Prostate gland (tissue), 2 donors: Measurements from ENCODE around the gene USP13. TPM values are rescaled to one million over a fixed set of nuclear protein-coding genes. Genes with fewer than 3 reads are reported as not detected.
A peak's percentile ranks its signal among the peaks of the same experiment; 100 is the strongest.
"Not testable (repeated sequence)": the region's sequence is repeated elsewhere in the genome, so short reads cannot be mapped to it uniquely, and the experiment has no call there.

Experiments
- DNase-seq: peaks from one replicate; pipeline ENCODE4 v3.0.0-alpha.2; 2019; ENCODE audit warnings: low spot score
- H3K27ac ChIP-seq, 2 donors: fragments of 200-600 bp; sonication (generic); 2 replicates each; pipeline ENCODE4 v1.5.1; 2017 to 2019
- H3K27me3 ChIP-seq: fragments of 200-600 bp; sonication (generic); replicated peaks from 2 replicates; pipeline ENCODE4 v1.5.1; 2019; ENCODE audit not compliant: insufficient read depth
- H3K36me3 ChIP-seq, 2 donors: fragments of 200-600 bp; sonication (generic); 1 replicate in 1 of 2; 2 replicates in 1 of 2; pipeline versions ENCODE4 v1.5.1 to v1.8.1; 2017 to 2019
- H3K4me1 ChIP-seq: fragments of 200-600 bp; sonication (generic); replicated peaks from 2 replicates; pipeline ENCODE4 v1.5.1; 2019
- H3K4me3 ChIP-seq, 2 donors: fragments of 200-600 bp; sonication (generic); 2 replicates each; pipeline ENCODE4 v1.5.1; 2017 to 2019
- H3K9me3 ChIP-seq: fragments of 200-600 bp; sonication (generic); 2 replicates; pipeline ENCODE4 v1.5.1; 2017
- CTCF ChIP-seq, 4 experiments: fragments of 200-600 bp in 2 of 4; fragments of 450-650 bp in 2 of 4; sonication (generic) in 2 of 4; IDR thresholded peaks; 1 replicate in 3 of 4; 2 replicates in 1 of 4; pipeline ENCODE4 v1.5.1; 2016 to 2019; ENCODE audit warnings: antibody characterized with exemption in 4 of 4, mild to moderate bottlenecking in 2 of 4, moderate library complexity in 2 of 4
- POLR2A ChIP-seq: fragments of 450-650 bp; IDR thresholded peaks from one replicate; pipeline ENCODE4 v1.6.1; 2016; ENCODE audit warnings: antibody characterized with exemption, mild to moderate bottlenecking
- POLR2AphosphoS5 ChIP-seq: sonication (generic); formaldehyde crosslinking; IDR thresholded peaks from one replicate; pipeline ENCODE4 v1.6.1; 2017; ENCODE audit warnings: antibody characterized with exemption
- WGBS: methylation state at CpG from one replicate; pipeline ENCODE4 v1.1.5; 2018; 5-methylcytosine and 5-hydroxymethylcytosine counted together
- intact Hi-C: fragments of 100-400 bp; cut with DNase I; formaldehyde crosslinking; loops from one replicate; pipeline ENCODE4 v1.14.2; 2022
- total RNA-seq, 2 donors: library from RNA; depleted of rRNA; stranded (reverse); fragments of >200 nt; gene quantifications; one replicate each; pipeline ENCODE4 v1.1.0, GENCODE V29; 2016

Gene USP13
- total RNA-seq, 2 donors from 2014 or later = 11.7 to 52.6 TPM

GRCh38 chr3:179681492-179682263 lies 28.8 kb downstream of the USP13 start:
- no peak overlapping the region for H3K27ac ChIP-seq
- H3K36me3 ChIP-seq = no peaks in the 10 kb centered on the region
- no peaks in the 10 kb centered on the region for H3K27me3 ChIP-seq
- no peaks in the 10 kb centered on the region for H3K4me1 ChIP-seq
- TF ChIP-seq POLR2A (no peak), CTCF (IDR thresholded peaks at IDR 0.05) (no peak), POLR2AphosphoS5 (no peak)
- intact Hi-C loops = no loop called here
- H3K4me3 ChIP-seq = no peak overlapping the region
- no peak for DNase-seq
- WGBS = 62% methylated on average over 21 of the region's 21 CpGs
- H3K9me3 ChIP-seq = no peaks in the 10 kb centered on the region

- Histone ChIP-seq H3K27ac (no peak overlapping the region), H3K27me3 (no peaks in the 10 kb centered on the region), H3K4me3 (no peak overlapping the region), H3K9me3 (no peaks in the 10 kb centered on the region), H3K36me3 (no peaks in the 10 kb centered on the region), H3K4me1 (no peaks in the 10 kb centered on the region)
- no peak for DNase-seq
- TF ChIP-seq POLR2AphosphoS5 (no peak), POLR2A (no peak), CTCF (IDR thresholded peaks at IDR 0.05) (no peak)
- intact Hi-C loops = no loop called here
- 58% methylated on average over 4 of the region's 4 CpGs for whole genome bisulfite sequencing
Observed at GRCh38 chr3:179682426-179683080, 29.7 kb downstream of the USP13 start.

- DNase-seq, H3K27ac ChIP-seq, intact Hi-C loops, H3K27me3 ChIP-seq, H3K36me3 ChIP-seq, H3K4me1 ChIP-seq, H3K4me3 ChIP-seq, H3K9me3 ChIP-seq: not testable (repeated sequence)
- 85% methylated on average over 5 of the region's 5 CpGs for WGBS
Observed at GRCh38 chr3:179683286-179683685, 30.4 kb downstream of the USP13 start.

- Histone ChIP-seq H3K4me3 (no peak overlapping the region), H3K27ac (no peak overlapping the region), H3K4me1 (no peaks in the 10 kb centered on the region), H3K9me3 (no peaks in the 10 kb centered on the region), H3K27me3 (no peaks in the 10 kb centered on the region), H3K36me3 (no peaks in the 10 kb centered on the region)
- no peak for TF ChIP-seq POLR2A
- TF ChIP-seq POLR2AphosphoS5 = no peak
- TF ChIP-seq CTCF (IDR thresholded peaks at IDR 0.05) = no peak
- intact Hi-C loops = no loop called here
- WGBS = 87% methylated on average over 4 of the region's 4 CpGs
- no peak for DNase-seq
Observed at GRCh38 chr3:179687967-179688535, 35.2 kb downstream of the USP13 start.

GRCh38 chr3:179688850-179689249 lies 36.0 kb downstream of the USP13 start:
- no peaks in the 10 kb centered on the region for H3K4me1 ChIP-seq
- DNase-seq = no peak
- no peaks in the 10 kb centered on the region for H3K36me3 ChIP-seq
- no peaks in the 10 kb centered on the region for H3K27me3 ChIP-seq
- H3K4me3 ChIP-seq = no peak overlapping the region
- no peak overlapping the region for H3K27ac ChIP-seq
- intact Hi-C loops = no loop called here
- no peak for TF ChIP-seq POLR2A
- no peak for TF ChIP-seq CTCF (IDR thresholded peaks at IDR 0.05)
- peak; percentile 61 for TF ChIP-seq POLR2AphosphoS5
- 42% methylated on average over 4 of the region's 4 CpGs for whole genome bisulfite sequencing
- H3K9me3 ChIP-seq = no peaks in the 10 kb centered on the region
